H1 (cell line): ENCODE data around the gene RHO. TPM values are rescaled to one million over a fixed set of nuclear protein-coding genes. Genes with fewer than 3 reads are reported as not detected.

ENCODE experiments used
- CREB1 ChIP-seq: IDR thresholded peaks from 2 replicates; pipeline ENCODE4 v1.6.1; 2012; ENCODE audit warnings: inconsistent platforms
- KDM4A ChIP-seq: IDR thresholded peaks from one replicate; pipeline ENCODE4 v1.7.1; 2012; ENCODE audit warnings: low read depth, mild to moderate bottlenecking, moderate library complexity, low read length, inconsistent platforms; ENCODE audit not compliant: severe bottlenecking
- TCF12 ChIP-seq: IDR thresholded peaks from 2 replicates; pipeline ENCODE4 v1.6.1; 2011; ENCODE audit warnings: low read depth, mild to moderate bottlenecking, low read length
- polyA plus RNA-seq, 7 experiments: library from polyadenylated mRNA; depleted of rRNA in 3 of 7; stranded (reverse) in 5 of 7; unstranded in 2 of 7; fragments of >200 nt in 5 of 7; fragments of 200-250 nt in 2 of 7; gene quantifications; 1 replicate in 5 of 7; 2 replicates in 1 of 7; 4 replicates in 1 of 7; pipeline versions ENCODE4 v1.2.1 to v1.2.3, GENCODE V29; 2011 to 2013; ENCODE audit warnings: missing spikeins in 2 of 7, mixed read lengths in 2 of 7
- total RNA-seq: library from RNA; stranded (reverse); fragmentation: NEBNext Ultra II Directional; extraction: Animal tissue kit (Norgen Biotek cat#: 25700); gene quantifications from 2 replicates; pipeline ENCODE4 v1.2.1, GENCODE V29; 2021

The RHO gene
- total and polyA plus RNA-seq, 2 of the 8 experiments (the other 6 are each of a cell fraction or from before 2014, with no cell fraction given): not detected

DNA sequence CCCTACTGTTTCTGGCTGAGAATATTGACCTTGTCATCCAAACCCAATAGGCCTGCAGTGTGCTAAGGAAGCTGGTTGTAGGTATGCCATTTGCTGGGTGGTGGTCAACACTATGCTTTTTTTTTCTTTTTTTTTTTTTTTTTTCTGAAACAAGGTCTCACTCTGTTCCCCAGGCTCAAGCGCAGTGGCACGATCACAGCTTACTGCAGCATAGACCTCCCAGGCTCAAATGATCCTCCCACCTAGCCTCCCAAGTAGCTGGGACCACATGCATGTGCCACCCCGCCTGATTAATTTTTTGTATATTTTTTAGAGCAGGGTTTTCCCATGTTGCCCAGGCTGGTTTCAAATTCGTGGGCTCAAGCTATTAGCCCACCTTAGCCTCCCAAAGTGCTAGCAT lies 35.7 kb upstream of the RHO start (continued):
- TF ChIP-seq KDM4A: no peak
- no peak for TF ChIP-seq TCF12
- TF ChIP-seq CREB1: no peak
